Muscle layer of duodenum (tissue), 2 donors: Measurements from ENCODE around the gene RARS2.

Source experiments
- H3K27ac ChIP-seq: one replicate; pipeline ENCODE4 v1.7.0; 2013; ENCODE audit warnings: mild to moderate bottlenecking, low read length
- H3K27me3 ChIP-seq: one replicate; pipeline ENCODE4 v1.7.0; 2013; ENCODE audit warnings: low read depth, mild to moderate bottlenecking, control low read depth, low read length
- H3K36me3 ChIP-seq, 2 donors: one replicate each; pipeline ENCODE4 v1.7.0; 2013; ENCODE audit warnings: low read length in 2 of 2, control low read depth in 1 of 2, mild to moderate bottlenecking in 1 of 2; ENCODE audit not compliant: insufficient read depth in 2 of 2, control insufficient read depth in 1 of 2
- H3K4me1 ChIP-seq, 2 donors: one replicate each; pipeline ENCODE4 v1.7.0; 2013; ENCODE audit warnings: low read length in 2 of 2, mild to moderate bottlenecking in 2 of 2, control low read depth in 1 of 2, moderate library complexity in 1 of 2; ENCODE audit not compliant: insufficient read depth in 2 of 2, control insufficient read depth in 1 of 2
- H3K4me3 ChIP-seq, 2 donors: one replicate each; pipeline ENCODE4 v1.7.0; 2013; ENCODE audit warnings: low read length in 2 of 2, low read depth in 1 of 2, mild to moderate bottlenecking in 1 of 2
- H3K9me3 ChIP-seq, 2 donors: one replicate each; pipeline ENCODE4 v1.7.0; 2013; ENCODE audit warnings: low read length in 2 of 2, control low read depth in 1 of 2, mild to moderate bottlenecking in 1 of 2; ENCODE audit not compliant: control insufficient read depth in 1 of 2
- donor health status: healthy.

The RARS2 gene

GRCh38 chr6:87541041-87541440 lies 48.7 kb downstream of the RARS2 start:
- Histone ChIP-seq H3K4me1 (no peaks in the 10 kb centered on the region), H3K27ac (no peak overlapping the region), H3K36me3 (peaks cover 19 to 24% of the 10 kb centered on the region in 2 donors), H3K27me3 (no peaks in the 10 kb centered on the region), H3K4me3 (no peak overlapping the region), H3K9me3 (no peaks in the 10 kb centered on the region)

GRCh38 chr6:87540539-87540938 lies 49.2 kb downstream of the RARS2 start:
- H3K9me3 ChIP-seq: no peaks in the 10 kb centered on the region
- no peaks in the 10 kb centered on the region for H3K27me3 ChIP-seq
- no peak overlapping the region for H3K4me3 ChIP-seq
- H3K36me3 ChIP-seq: peaks cover 19 to 20% of the 10 kb centered on the region in 2 donors
- no peak overlapping the region for H3K27ac ChIP-seq
- H3K4me1 ChIP-seq: no peaks in the 10 kb centered on the region

- Histone ChIP-seq H3K4me3 (no peak overlapping the region), H3K27ac (no peak overlapping the region), H3K4me1 (no peaks in the 10 kb centered on the region), H3K36me3 (peaks cover 14 to 15% of the 10 kb centered on the region in 2 donors), H3K27me3 (no peaks in the 10 kb centered on the region), H3K9me3 (no peaks in the 10 kb centered on the region)
Measured at GRCh38 chr6:87539554-87539953, 50.2 kb downstream of the RARS2 start.

- peaks cover 10 to 18% of the 10 kb centered on the region in 2 donors for H3K36me3 ChIP-seq
- no peak overlapping the region for H3K27ac ChIP-seq
- no peaks in the 10 kb centered on the region for H3K9me3 ChIP-seq
- H3K4me1 ChIP-seq: no peaks in the 10 kb centered on the region
- no peaks in the 10 kb centered on the region for H3K27me3 ChIP-seq
- no peak overlapping the region for H3K4me3 ChIP-seq
Measured at GRCh38 chr6:87538510-87539260, 51.1 kb downstream of the RARS2 start.

- Histone ChIP-seq H3K27me3 (no peaks in the 10 kb centered on the region), H3K36me3 (peaks cover 15 to 18% of the 10 kb centered on the region in 2 donors), H3K4me3 (no peak overlapping the region), H3K4me1 (no peaks in the 10 kb centered on the region), H3K9me3 (no peaks in the 10 kb centered on the region), H3K27ac (no peak overlapping the region)
Measured at GRCh38 chr6:87534377-87535047, 55.3 kb downstream of the RARS2 start.

- Histone ChIP-seq H3K36me3 (peaks cover 10 to 23% of the 10 kb centered on the region in 2 donors), H3K27ac (no peak overlapping the region), H3K27me3 (no peaks in the 10 kb centered on the region), H3K4me1 (no peaks in the 10 kb centered on the region), H3K4me3 (no peak overlapping the region), H3K9me3 (no peaks in the 10 kb centered on the region)
Measured at GRCh38 chr6:87529221-87529620, 60.6 kb downstream of the RARS2 start.

GRCh38 chr6:87522686-87523085 lies 67.1 kb downstream of the RARS2 start:
- H3K27ac ChIP-seq: no peak overlapping the region
- no peaks in the 10 kb centered on the region for H3K4me1 ChIP-seq
- H3K36me3 ChIP-seq: peaks cover 37 to 40% of the 10 kb centered on the region in 2 donors

GRCh38 chr6:87518453-87518852 lies 71.3 kb downstream of the RARS2 start:
- no peak overlapping the region for H3K4me3 ChIP-seq
- no peaks in the 10 kb centered on the region for H3K9me3 ChIP-seq
- no peaks in the 10 kb centered on the region for H3K4me1 ChIP-seq
- H3K27me3 ChIP-seq: no peaks in the 10 kb centered on the region
- H3K36me3 ChIP-seq: peaks cover 51 to 53% of the 10 kb centered on the region in 2 donors
- H3K27ac ChIP-seq: no peak overlapping the region

More at GRCh38 chr6:87522686-87523085, 67.1 kb downstream of the RARS2 start:
- H3K9me3 ChIP-seq: no peaks in the 10 kb centered on the region
- no peaks in the 10 kb centered on the region for H3K27me3 ChIP-seq
- H3K4me3 ChIP-seq: no peak overlapping the region

- Histone ChIP-seq H3K27me3 (no peaks in the 10 kb centered on the region), H3K36me3 (peaks cover 57 to 68% of the 10 kb centered on the region in 2 donors), H3K27ac (no peak overlapping the region)
Measured at GRCh38 chr6:87514831-87515230, 75.0 kb downstream of the RARS2 start.

GRCh38 chr6:87504441-87504840 lies 85.3 kb downstream of the RARS2 start:
- Histone ChIP-seq H3K27me3 (no peaks in the 10 kb centered on the region), H3K27ac (no peak overlapping the region), H3K4me1 (no peaks in the 10 kb centered on the region), H3K36me3 (peaks cover 30 to 36% of the 10 kb centered on the region in 2 donors), H3K4me3 (no peak overlapping the region), H3K9me3 (no peaks in the 10 kb centered on the region)

More at GRCh38 chr6:87514831-87515230, 75.0 kb downstream of the RARS2 start:
- H3K9me3 ChIP-seq: no peaks in the 10 kb centered on the region
- H3K4me1 ChIP-seq: no peaks in the 10 kb centered on the region
- H3K4me3 ChIP-seq: no peak overlapping the region

- Histone ChIP-seq H3K4me1 (no peaks in the 10 kb centered on the region), H3K36me3 (peaks cover 24 to 31% of the 10 kb centered on the region in 2 donors), H3K9me3 (no peaks in the 10 kb centered on the region), H3K27me3 (no peaks in the 10 kb centered on the region), H3K4me3 (no peak overlapping the region), H3K27ac (no peak overlapping the region)
Measured at GRCh38 chr6:87501809-87502572, 87.8 kb downstream of the RARS2 start.
